C4-2B (cell line): ENCODE data around the gene HMGN2.

Experiments
- ZFX ChIP-seq: fragments of 450-650 bp; IDR thresholded peaks from 2 replicates; pipeline ENCODE4 v1.6.1; 2017
- TF ChIP-seq, protein P1 (sequence below): fragments of 450-650 bp; conservative IDR thresholded peaks from 2 replicates; pipeline ENCODE4 v1.5.1; 2017; ENCODE audit warnings: mild to moderate bottlenecking

DNA sequence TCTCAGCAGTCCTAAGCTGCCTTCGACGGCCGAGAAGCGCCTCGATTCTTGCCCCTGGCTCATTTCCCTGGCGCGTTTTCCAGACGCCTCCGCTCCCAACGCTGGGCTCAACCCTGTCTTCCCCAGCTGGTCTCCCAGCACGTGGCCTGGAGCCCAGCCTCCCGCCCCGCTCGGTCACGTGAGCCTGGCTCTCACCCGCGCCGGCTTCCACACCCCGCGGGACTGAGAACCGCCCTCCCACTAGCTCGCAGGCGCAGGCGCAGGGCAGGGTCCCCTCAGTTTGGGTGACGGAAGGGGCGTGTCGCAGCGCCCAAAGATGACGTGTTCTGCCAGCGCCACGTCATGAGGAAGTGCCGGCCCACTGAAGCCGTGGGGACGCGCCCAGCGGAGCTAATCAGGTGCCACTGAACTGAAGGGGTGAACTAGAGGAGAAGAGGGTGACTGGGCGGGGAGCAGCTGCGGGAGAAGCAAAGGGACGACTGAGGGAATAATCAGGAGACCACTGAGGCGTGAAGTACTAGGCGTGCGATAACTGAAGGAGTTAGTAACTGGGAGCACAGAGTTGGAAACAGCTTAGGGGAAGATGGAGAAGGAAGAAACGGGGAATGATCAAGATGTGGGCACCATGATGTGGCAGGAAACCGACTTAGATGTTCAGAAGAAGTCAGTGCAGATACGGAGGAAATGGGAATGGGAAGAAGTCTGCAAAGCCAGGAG lies 40.1 kb upstream of the HMGN2 start, which contains the start of gene DHDDS:
- TF ChIP-seq, protein P1, sequence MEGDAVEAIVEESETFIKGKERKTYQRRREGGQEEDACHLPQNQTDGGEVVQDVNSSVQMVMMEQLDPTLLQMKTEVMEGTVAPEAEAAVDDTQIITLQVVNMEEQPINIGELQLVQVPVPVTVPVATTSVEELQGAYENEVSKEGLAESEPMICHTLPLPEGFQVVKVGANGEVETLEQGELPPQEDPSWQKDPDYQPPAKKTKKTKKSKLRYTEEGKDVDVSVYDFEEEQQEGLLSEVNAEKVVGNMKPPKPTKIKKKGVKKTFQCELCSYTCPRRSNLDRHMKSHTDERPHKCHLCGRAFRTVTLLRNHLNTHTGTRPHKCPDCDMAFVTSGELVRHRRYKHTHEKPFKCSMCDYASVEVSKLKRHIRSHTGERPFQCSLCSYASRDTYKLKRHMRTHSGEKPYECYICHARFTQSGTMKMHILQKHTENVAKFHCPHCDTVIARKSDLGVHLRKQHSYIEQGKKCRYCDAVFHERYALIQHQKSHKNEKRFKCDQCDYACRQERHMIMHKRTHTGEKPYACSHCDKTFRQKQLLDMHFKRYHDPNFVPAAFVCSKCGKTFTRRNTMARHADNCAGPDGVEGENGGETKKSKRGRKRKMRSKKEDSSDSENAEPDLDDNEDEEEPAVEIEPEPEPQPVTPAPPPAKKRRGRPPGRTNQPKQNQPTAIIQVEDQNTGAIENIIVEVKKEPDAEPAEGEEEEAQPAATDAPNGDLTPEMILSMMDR = no peak
- no peak for TF ChIP-seq ZFX
